ENCODE data around the gene FHAD1.

Gene FHAD1

GRCh38 chr1:15218287-15219279 lies 28.4 kb upstream of the FHAD1 start:
- no peak for DNase-seq (ENCODE audit: low read depth)
- no peak overlapping the region for H3K4me3 ChIP-seq (ENCODE audit: low read length)
- TF ChIP-seq, protein P1, sequence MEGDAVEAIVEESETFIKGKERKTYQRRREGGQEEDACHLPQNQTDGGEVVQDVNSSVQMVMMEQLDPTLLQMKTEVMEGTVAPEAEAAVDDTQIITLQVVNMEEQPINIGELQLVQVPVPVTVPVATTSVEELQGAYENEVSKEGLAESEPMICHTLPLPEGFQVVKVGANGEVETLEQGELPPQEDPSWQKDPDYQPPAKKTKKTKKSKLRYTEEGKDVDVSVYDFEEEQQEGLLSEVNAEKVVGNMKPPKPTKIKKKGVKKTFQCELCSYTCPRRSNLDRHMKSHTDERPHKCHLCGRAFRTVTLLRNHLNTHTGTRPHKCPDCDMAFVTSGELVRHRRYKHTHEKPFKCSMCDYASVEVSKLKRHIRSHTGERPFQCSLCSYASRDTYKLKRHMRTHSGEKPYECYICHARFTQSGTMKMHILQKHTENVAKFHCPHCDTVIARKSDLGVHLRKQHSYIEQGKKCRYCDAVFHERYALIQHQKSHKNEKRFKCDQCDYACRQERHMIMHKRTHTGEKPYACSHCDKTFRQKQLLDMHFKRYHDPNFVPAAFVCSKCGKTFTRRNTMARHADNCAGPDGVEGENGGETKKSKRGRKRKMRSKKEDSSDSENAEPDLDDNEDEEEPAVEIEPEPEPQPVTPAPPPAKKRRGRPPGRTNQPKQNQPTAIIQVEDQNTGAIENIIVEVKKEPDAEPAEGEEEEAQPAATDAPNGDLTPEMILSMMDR (conservative IDR thresholded peaks at IDR 0.05; ENCODE audit: low read depth, low read length) = no peak

GRCh38 chr1:15219280-15220023 lies 27.6 kb upstream of the FHAD1 start:
- TF ChIP-seq, protein P1 (conservative IDR thresholded peaks at IDR 0.05; ENCODE audit: low read depth, low read length) = no peak
- no peak overlapping the region for H3K4me3 ChIP-seq (ENCODE audit: low read length)
- DNase-seq (ENCODE audit: low read depth) = no peak

GRCh38 chr1:15220024-15220392 lies 27.0 kb upstream of the FHAD1 start:
- TF ChIP-seq, protein P1 (conservative IDR thresholded peaks at IDR 0.05; ENCODE audit: low read depth, low read length) = no peak
- no peak for DNase-seq (ENCODE audit: low read depth)
- H3K4me3 ChIP-seq (ENCODE audit: low read length) = no peak overlapping the region

DNA sequence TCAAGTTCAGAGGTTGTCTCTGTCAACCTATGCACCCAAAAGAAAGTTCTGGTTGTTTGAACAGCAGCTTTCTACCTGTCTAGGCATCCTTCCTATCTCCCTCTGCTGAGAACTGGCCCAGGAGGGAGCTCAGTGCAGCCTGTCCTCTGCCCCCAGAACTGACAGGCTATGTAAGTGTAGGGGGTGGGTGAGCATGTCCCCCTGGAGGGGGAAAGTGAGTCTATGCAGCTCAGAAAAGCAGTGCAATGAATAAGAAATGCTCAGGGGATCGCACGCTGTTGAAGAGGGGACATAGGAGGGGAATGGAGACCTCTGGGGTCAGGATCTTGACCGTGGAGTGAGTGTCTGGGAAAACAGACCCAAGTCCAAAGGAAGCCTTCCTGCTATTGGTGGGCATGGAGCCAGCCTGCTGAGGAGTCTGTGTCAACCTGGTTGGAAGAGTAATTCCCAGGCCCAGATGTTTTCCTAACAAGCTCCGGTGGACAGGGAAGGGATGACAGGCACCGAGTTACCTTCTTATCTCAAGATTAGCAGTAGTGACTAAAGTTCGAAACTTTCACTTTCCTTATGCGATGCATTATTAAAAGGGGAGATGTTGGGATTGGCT lies 26.1 kb upstream of the FHAD1 start:
- no peak overlapping the region for H3K4me3 ChIP-seq (ENCODE audit: low read length)
- no peak for DNase-seq (ENCODE audit: low read depth)
- TF ChIP-seq, protein P1 (conservative IDR thresholded peaks at IDR 0.05; ENCODE audit: low read depth, low read length) = no peak

DNA sequence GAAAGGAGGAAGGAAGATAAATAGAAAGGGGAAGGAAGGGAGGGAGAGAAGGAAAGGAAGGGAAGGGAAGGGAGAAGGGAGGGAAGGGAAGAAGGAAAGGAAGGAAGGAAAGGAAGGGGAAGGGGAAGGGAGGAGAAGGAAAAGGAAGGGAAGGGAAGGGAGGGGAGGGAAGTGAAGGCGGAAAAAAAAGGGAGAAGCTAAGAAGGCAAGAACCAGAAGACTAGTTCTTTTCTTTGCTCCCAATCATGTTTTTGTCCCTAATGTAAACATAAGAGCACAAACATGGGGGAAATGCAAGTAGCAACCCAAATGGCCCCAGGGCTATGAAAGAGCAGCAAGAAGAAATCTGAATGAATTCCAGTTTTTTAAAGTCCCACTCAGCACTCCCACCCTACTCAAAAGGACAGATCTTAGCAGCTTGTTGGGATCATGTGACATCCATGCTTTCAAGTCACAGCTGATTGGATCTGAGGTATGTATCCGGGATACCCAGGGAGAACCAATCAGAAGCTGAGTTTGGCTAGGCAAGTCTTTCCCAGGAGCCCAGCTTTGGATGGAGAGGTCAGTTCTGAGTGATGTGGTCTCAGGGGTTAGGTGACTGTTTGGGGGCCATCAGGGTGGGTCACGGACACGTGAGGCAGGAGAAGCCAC lies 24.2 kb upstream of the FHAD1 start:
- DNase-seq (ENCODE audit: low read depth) = no peak
- TF ChIP-seq, protein P1 (conservative IDR thresholded peaks at IDR 0.05; ENCODE audit: low read depth, low read length) = no peak
- no peak overlapping the region for H3K4me3 ChIP-seq (ENCODE audit: low read length)

DNA sequence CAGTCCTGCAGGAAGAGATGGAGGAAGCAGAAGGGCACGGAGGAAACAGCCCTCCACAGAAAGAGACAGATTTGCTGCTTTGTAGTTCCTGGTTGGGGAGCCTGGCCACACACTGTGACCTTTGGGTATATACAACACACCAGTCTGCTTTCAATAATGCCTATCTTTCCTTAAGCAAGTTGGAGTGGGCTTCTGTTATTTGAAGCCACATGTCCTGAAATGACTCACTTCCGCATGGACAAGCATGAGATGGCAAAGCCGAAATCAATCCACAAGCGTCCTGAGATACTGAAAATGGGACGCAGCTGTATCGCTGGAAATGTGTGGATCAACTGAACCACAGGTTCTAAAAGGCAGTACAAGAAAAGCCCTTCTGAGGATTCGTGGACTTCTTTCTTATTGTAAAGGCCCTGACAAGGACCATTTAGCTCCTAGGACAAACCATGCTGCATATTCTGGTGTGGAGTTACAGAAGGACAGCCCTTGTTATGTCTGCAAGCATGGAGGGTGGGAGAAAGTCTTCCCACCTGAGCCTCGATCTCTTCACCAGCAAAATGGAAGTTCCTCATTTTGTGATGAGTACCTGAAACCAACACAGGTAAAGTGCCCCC lies 22.7 kb upstream of the FHAD1 start:
- no peak for DNase-seq (ENCODE audit: low read depth)
- no peak overlapping the region for H3K4me3 ChIP-seq (ENCODE audit: low read length)
- TF ChIP-seq, protein P1 (conservative IDR thresholded peaks at IDR 0.05; ENCODE audit: low read depth, low read length) = no peak
